Left hindlimb (tissue), 1 donor: ENCODE results near the gene SLC41A3.

Experiments
- DNase-seq: peaks from one replicate; pipeline ENCODE4 v3.0.0-alpha.2; 2018

The SLC41A3 gene

GRCh38 chr3:126083913-126084767 lies at the start of gene SLC41A3:
TSS of gene SLC41A3 (minus strand) at chr3:126084124. CDS start at chr3:126068219, 15,905 bp downstream.
- peak; percentile 94 for DNase-seq

- DNase-seq: no peak
These were observed 49.7 kb upstream of the SLC41A3 start for GRCh38 chr3:126133606-126134005.

- DNase-seq: no peak
These were observed 49.0 kb upstream of the SLC41A3 start for GRCh38 chr3:126132751-126133511.

- DNase-seq: no peak
These were observed 48.2 kb upstream of the SLC41A3 start for GRCh38 chr3:126131881-126132750.

GRCh38 chr3:126130981-126131745 lies 47.2 kb upstream of the SLC41A3 start:
- DNase-seq: no peak

- DNase-seq: no peak
These were observed 46.3 kb upstream of the SLC41A3 start for GRCh38 chr3:126130081-126130855.

- DNase-seq: no peak
These were observed 45.5 kb upstream of the SLC41A3 start for GRCh38 chr3:126129398-126129891.

- no peak for DNase-seq
These were observed 44.8 kb upstream of the SLC41A3 start for GRCh38 chr3:126128504-126129397.

GRCh38 chr3:126127904-126128303 lies 44.0 kb upstream of the SLC41A3 start:
- DNase-seq: no peak

- DNase-seq: no peak
These were observed 43.5 kb upstream of the SLC41A3 start for GRCh38 chr3:126127452-126127851.

- no peak for DNase-seq
These were observed 43.0 kb upstream of the SLC41A3 start for GRCh38 chr3:126126811-126127431.

- no peak for DNase-seq
These were observed 42.4 kb upstream of the SLC41A3 start for GRCh38 chr3:126126286-126126685.

- no peak for DNase-seq
These were observed 41.9 kb upstream of the SLC41A3 start for GRCh38 chr3:126125781-126126251.

GRCh38 chr3:126125341-126125740 lies 41.4 kb upstream of the SLC41A3 start:
- no peak for DNase-seq

GRCh38 chr3:126124896-126125295 lies 41.0 kb upstream of the SLC41A3 start:
- no peak for DNase-seq

- no peak for DNase-seq
These were observed 40.4 kb upstream of the SLC41A3 start for GRCh38 chr3:126124148-126124868.

- DNase-seq: no peak
These were observed 37.7 kb upstream of the SLC41A3 start for GRCh38 chr3:126121632-126122031.

GRCh38 chr3:126121074-126121473 lies 37.1 kb upstream of the SLC41A3 start:
- no peak for DNase-seq

GRCh38 chr3:126119976-126120375 lies 36.1 kb upstream of the SLC41A3 start:
- no peak for DNase-seq
